RWPE2 (cell line): ENCODE measurements around the gene SPPL3.
A peak's percentile ranks its signal among the peaks of the same experiment; 100 is the strongest.

Experiments used
- ATAC-seq: fragments of 200-7000 bp; cut with Tn5 transposase; 3 replicates; pipeline ENCODE4 v1.9.1; 2021; ENCODE audit warnings: low read depth
- DNase-seq: peaks from one replicate; pipeline ENCODE4 v3.0.0-alpha.2; 2020; ENCODE audit warnings: low spot score
- H3K27ac ChIP-seq: fragments of 450-650 bp; 2 replicates; pipeline ENCODE4 v1.5.1; 2017; ENCODE audit warnings: mild to moderate bottlenecking; ENCODE audit not compliant: poor library complexity, severe bottlenecking
- H3K27me3 ChIP-seq: fragments of 250-450 bp; sonication (Bioruptor Pico); 2 replicates; pipeline ENCODE4 v1.5.1; 2021; ENCODE audit warnings: mild to moderate bottlenecking, moderate library complexity; ENCODE audit not compliant: insufficient read depth, poor library complexity, severe bottlenecking
- H3K36me3 ChIP-seq: fragments of 250-450 bp; sonication (Bioruptor Pico); 2 replicates; pipeline ENCODE4 v1.5.1; 2020; ENCODE audit warnings: low read depth, mild to moderate bottlenecking, moderate library complexity
- H3K4me1 ChIP-seq: fragments of 250-450 bp; sonication (Bioruptor Pico); 2 replicates; pipeline ENCODE4 v1.5.1; 2021; ENCODE audit warnings: mild to moderate bottlenecking, moderate library complexity; ENCODE audit not compliant: insufficient read depth, poor library complexity, severe bottlenecking
- H3K4me3 ChIP-seq: fragments of 250-450 bp; sonication (Bioruptor Pico); 2 replicates; pipeline ENCODE4 v1.5.1; 2021; ENCODE audit warnings: mild to moderate bottlenecking, moderate library complexity; ENCODE audit not compliant: severe bottlenecking
- H3K9me3 ChIP-seq: fragments of 250-450 bp; sonication (Bioruptor Pico); 2 replicates; pipeline ENCODE4 v1.5.1; 2021; ENCODE audit warnings: mild to moderate bottlenecking, moderate library complexity; ENCODE audit not compliant: severe bottlenecking
- TF ChIP-seq, protein P1 (sequence below): fragments of 450-650 bp; IDR thresholded peaks from one replicate; pipeline ENCODE4 v1.5.1; 2017; ENCODE audit warnings: mild to moderate bottlenecking, moderate library complexity; ENCODE audit not compliant: poor library complexity, severe bottlenecking

SPPL3 gene

DNA sequence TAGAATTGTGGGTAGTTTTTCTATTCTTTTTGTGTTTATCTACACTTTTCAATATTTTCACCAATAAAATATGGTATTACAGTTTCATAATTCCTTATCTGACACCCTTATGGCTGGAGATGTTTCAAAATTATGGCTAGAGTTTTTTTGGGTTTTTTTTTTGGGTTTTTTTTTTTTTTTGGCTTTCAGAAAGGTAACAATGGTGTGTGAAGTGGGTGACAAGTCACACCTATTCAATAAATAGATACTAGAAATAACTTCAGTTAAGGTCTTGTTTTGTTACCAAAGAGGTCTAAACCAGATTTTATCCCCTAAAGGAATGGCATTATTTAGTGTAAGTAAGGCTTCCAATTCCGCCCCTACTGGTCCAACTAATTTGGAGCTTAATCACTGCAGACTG, 19.5 kb downstream of the SPPL3 start:
- Histone ChIP-seq H3K36me3 (no peaks in the 10 kb centered on the region), H3K27ac (no peak overlapping the region), H3K9me3 (no peaks in the 10 kb centered on the region), H3K27me3 (no peaks in the 10 kb centered on the region), H3K4me3 (no peak overlapping the region), H3K4me1 (no peaks in the 10 kb centered on the region)
- TF ChIP-seq, protein P1, sequence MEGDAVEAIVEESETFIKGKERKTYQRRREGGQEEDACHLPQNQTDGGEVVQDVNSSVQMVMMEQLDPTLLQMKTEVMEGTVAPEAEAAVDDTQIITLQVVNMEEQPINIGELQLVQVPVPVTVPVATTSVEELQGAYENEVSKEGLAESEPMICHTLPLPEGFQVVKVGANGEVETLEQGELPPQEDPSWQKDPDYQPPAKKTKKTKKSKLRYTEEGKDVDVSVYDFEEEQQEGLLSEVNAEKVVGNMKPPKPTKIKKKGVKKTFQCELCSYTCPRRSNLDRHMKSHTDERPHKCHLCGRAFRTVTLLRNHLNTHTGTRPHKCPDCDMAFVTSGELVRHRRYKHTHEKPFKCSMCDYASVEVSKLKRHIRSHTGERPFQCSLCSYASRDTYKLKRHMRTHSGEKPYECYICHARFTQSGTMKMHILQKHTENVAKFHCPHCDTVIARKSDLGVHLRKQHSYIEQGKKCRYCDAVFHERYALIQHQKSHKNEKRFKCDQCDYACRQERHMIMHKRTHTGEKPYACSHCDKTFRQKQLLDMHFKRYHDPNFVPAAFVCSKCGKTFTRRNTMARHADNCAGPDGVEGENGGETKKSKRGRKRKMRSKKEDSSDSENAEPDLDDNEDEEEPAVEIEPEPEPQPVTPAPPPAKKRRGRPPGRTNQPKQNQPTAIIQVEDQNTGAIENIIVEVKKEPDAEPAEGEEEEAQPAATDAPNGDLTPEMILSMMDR: no peak
- DNase-seq: no peak
- ATAC-seq: no peak

DNA sequence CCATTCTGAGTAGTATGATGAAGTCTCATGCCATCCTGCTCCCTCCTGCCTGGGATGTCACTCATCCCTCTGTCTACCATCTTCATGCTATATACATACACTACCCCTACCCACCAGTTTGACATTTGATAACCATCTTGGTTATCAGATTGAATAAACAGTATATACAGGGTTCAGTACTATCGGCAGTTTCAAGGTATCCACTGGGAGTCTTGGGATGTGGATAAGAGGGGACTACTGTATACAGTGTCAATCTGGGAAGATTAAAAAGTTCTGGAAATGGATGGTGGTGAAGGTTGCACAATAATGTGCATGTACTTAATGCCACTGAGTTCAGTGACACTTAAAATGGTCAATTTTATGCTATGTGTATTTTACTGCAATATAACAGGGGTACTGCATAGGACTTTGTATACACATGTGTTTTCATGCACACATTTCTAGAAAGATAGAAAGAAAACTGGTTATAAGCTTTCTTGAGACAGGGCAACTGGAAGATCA, 22.1 kb downstream of the SPPL3 start:
- no peaks in the 10 kb centered on the region for H3K9me3 ChIP-seq
- H3K27me3 ChIP-seq: no peaks in the 10 kb centered on the region
- H3K27ac ChIP-seq: no peak overlapping the region
- H3K4me3 ChIP-seq: no peak overlapping the region
- ATAC-seq (no peak), DNase-seq (no peak)
- peaks cover 6% of the 10 kb centered on the region for H3K4me1 ChIP-seq
- peaks cover 4% of the 10 kb centered on the region; the same call in 1 of the 2 replicates for H3K36me3 ChIP-seq
- TF ChIP-seq, protein P1: no peak

DNA sequence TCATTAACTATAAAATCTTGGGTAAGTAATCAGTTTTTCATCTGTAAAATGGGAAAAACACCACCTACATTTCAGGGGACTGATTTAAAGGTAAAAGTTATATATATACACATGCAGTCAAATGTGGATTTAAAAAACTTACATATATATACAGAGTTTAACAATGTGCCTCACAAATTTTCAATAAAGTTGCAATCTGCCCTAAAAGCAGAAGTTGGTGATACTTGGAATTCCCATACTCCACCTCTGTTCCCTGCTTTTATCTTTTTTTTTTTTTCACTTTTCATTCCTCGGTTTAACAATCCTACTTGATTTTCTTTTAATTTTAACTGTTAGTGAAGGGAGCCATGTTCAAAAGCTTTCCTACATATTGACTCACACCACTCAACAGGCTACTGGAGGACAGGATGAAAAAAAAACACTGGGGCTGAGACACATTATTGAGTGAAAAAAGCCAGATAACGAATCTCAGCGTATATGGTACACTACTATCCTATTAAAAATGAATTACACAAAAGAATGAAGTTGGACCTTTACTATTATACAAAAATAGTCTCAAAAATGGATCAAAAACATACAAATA, 24.3 kb downstream of the SPPL3 start:
- ATAC-seq: no peak
- TF ChIP-seq, protein P1: no peak

DNA sequence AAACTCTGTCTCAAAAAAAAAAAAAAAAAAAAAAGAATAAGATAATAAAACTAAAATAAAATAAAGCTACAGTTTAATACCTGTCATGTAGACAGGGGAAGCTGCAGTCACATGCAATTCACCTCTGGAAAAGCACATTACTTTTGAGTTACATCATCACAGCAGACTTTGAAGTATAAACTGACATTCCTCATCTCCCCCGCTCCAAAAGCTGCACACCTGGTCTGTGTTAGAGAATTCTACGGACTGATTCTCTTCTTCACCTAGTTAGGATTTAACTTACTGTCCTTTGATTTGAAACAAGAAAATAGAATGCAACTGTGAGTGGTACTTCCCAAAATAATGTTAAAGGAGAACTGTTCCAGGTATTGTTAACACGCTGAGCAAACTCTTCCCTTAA, 25.1 kb downstream of the SPPL3 start:
- ATAC-seq (peak; percentile 62; the same call in 2 of the 3 replicates), DNase-seq (no peak)
- Histone ChIP-seq H3K4me3 (no peak overlapping the region), H3K9me3 (no peaks in the 10 kb centered on the region), H3K4me1 (peaks cover 6% of the 10 kb centered on the region), H3K27me3 (no peaks in the 10 kb centered on the region), H3K36me3 (peaks cover 4% of the 10 kb centered on the region; the same call in 1 of the 2 replicates), H3K27ac (peak overlapping the region; percentile 11)
- TF ChIP-seq, protein P1: no peak

More for the DNA sequence above, 24.3 kb downstream of the SPPL3 start:
- peaks cover 6% of the 10 kb centered on the region for H3K4me1 ChIP-seq
- H3K9me3 ChIP-seq: no peaks in the 10 kb centered on the region
- H3K27ac ChIP-seq: peak overlapping the region; percentile 11
- no peak for DNase-seq
- peaks cover 4% of the 10 kb centered on the region; the same call in 1 of the 2 replicates for H3K36me3 ChIP-seq
- no peak overlapping the region for H3K4me3 ChIP-seq
- H3K27me3 ChIP-seq: no peaks in the 10 kb centered on the region
